IMR-90 (cell line): ENCODE results near the gene NRXN2.

ENCODE experiments used
- SMC3 ChIP-seq: fragments of 150-350 bp; IDR thresholded peaks from 2 replicates; pipeline ENCODE4 v1.6.1; 2016; ENCODE audit warnings: low read depth, mild to moderate bottlenecking, antibody characterized with exemption, low read length, moderate library complexity
- TF ChIP-seq, protein P1 (sequence below): conservative IDR thresholded peaks from 2 replicates; pipeline ENCODE4 v1.5.1; 2012; ENCODE audit warnings: mild to moderate bottlenecking, low read depth, low read length, improper control_type of control experiment
- TF ChIP-seq, protein P2 (sequence below): fragments of 150-350 bp; IDR thresholded peaks from 2 replicates; pipeline ENCODE4 v1.6.1; 2017; ENCODE audit warnings: mild to moderate bottlenecking, antibody characterized with exemption, low read length, low read depth

DNA sequence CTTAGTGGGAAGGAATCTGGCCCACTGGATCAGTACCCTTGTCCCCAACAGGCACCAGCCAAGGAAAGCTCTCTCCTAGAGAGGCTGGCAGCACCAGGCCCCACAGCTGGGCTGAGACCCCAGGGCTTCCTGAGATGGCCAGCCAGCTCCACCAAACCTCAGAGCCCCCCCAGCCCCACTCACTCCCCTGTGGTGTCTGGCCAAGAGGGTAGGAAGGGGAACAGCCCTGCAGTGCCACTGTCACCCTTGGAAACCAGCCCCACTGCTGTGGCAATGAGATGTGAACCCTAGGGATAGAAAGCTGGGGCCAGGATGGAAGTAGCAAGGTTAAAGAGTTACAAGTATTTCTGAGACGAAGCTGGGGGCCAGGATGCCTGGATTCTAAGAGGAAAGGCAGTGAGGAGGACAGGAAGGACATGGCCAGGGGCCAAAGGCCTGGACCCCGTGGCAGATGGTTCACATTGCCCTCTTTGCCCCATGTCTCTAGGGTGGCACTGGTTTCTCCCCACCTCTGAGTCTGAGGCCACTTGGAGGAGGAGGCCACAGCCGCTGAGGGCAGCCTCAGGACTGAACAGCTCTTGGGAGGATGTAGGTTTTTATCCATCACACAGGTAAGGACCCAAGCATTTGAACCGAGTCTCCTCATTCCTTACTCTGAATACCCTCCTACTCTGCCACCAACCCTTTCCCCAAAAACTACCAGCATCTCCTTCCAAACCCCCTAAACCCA is 28.8 kb downstream of the NRXN2 start:
- TF ChIP-seq, protein P1, sequence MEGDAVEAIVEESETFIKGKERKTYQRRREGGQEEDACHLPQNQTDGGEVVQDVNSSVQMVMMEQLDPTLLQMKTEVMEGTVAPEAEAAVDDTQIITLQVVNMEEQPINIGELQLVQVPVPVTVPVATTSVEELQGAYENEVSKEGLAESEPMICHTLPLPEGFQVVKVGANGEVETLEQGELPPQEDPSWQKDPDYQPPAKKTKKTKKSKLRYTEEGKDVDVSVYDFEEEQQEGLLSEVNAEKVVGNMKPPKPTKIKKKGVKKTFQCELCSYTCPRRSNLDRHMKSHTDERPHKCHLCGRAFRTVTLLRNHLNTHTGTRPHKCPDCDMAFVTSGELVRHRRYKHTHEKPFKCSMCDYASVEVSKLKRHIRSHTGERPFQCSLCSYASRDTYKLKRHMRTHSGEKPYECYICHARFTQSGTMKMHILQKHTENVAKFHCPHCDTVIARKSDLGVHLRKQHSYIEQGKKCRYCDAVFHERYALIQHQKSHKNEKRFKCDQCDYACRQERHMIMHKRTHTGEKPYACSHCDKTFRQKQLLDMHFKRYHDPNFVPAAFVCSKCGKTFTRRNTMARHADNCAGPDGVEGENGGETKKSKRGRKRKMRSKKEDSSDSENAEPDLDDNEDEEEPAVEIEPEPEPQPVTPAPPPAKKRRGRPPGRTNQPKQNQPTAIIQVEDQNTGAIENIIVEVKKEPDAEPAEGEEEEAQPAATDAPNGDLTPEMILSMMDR = no peak
- no peak for TF ChIP-seq SMC3
- TF ChIP-seq, protein P2, sequence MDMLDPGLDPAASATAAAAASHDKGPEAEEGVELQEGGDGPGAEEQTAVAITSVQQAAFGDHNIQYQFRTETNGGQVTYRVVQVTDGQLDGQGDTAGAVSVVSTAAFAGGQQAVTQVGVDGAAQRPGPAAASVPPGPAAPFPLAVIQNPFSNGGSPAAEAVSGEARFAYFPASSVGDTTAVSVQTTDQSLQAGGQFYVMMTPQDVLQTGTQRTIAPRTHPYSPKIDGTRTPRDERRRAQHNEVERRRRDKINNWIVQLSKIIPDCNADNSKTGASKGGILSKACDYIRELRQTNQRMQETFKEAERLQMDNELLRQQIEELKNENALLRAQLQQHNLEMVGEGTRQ = no peak
